ENCODE results near the gene TRPC4AP.
"Not testable (repeated sequence)": the region's sequence is repeated elsewhere in the genome, so short reads cannot be mapped to it uniquely, and the experiment has no call there.

The TRPC4AP gene

GRCh38 chr20:35106827-35107380 is 14.3 kb upstream of the TRPC4AP start:
- in situ Hi-C loops (cut with MboI; ENCODE audit: low pct_unique_long_range_greater_than_20kb, low sequenced_read_pairs): no loop called here
- DNase-seq: no peak

DNA sequence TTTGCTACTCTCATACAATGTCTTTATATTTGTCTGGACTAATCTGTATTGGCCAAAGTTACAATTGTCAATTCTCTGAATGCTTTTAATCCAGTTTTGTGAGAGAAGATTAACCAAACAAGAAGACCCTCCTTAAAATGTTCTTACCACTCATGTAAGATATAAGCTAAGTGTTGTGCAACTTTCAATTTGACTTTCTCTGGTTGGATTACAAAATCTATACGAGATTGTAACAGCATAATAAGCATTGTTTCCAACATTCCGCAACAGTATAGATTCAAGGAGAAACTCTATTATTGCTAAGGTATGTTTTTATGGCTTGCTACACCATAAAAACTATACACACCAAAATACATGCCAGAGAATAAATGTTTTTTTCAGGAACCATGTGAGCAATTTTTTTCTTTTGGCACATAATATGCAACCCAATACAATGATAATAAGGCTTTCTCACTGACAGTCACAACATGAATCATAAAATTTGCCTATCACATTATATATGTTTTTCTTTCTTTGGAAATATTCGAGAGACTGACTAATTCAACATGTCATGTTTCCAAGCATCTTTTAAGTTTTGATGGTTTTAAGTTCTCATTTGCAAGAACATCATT is 12.2 kb upstream of the TRPC4AP start:
- in situ Hi-C loops (cut with MboI; ENCODE audit: low pct_unique_long_range_greater_than_20kb, low sequenced_read_pairs): no loop called here
- DNase-seq: no peak

GRCh38 chr20:35101620-35102019 is 9.0 kb upstream of the TRPC4AP start:
- in situ Hi-C loops (cut with MboI; ENCODE audit: low pct_unique_long_range_greater_than_20kb, low sequenced_read_pairs): no loop called here
- no peak for DNase-seq

GRCh38 chr20:35093267-35093884 is 769 bp upstream of the TRPC4AP start:
- in situ Hi-C loops (cut with MboI; ENCODE audit: low pct_unique_long_range_greater_than_20kb, low sequenced_read_pairs): no loop called here

DNA sequence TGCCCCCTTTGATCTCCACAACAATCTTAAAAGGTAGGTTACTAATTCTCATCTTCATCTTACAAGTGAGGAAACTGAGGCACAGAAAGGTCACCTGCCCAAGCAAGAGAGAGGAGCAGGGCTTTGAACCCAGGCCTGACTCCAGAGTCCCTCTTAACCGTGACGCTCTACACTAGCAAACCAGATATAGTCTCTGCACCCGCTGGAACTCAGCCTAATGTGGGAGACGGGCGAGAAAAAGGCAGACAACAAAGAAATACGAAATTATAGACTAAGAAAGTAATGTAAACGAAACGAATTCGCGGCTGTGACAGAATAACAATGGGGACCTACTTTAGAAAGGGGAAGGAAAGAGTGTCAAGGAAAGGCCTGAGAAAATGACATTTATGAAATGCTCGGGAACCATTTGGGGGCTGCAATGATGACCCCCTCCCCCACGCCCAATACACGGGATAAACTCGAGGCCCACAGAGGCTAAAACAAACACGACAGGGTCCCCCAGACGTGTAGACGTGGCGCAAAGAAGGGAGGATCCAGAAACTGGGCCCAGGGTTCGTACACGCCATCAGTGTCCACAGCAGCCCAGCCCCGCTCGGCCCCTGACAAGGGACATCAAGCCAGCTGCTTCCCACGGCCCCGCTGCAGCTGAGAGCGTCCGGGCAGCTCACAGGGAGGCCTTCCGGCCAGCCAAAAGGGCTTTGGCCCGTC is 637 bp downstream of the TRPC4AP start:
- DNase-seq: peak; percentile 47
- in situ Hi-C loops (cut with MboI; ENCODE audit: low pct_unique_long_range_greater_than_20kb, low sequenced_read_pairs): no loop called here

More at GRCh38 chr20:35093267-35093884, 769 bp upstream of the TRPC4AP start:
- DNase-seq: peak; percentile 12

DNA sequence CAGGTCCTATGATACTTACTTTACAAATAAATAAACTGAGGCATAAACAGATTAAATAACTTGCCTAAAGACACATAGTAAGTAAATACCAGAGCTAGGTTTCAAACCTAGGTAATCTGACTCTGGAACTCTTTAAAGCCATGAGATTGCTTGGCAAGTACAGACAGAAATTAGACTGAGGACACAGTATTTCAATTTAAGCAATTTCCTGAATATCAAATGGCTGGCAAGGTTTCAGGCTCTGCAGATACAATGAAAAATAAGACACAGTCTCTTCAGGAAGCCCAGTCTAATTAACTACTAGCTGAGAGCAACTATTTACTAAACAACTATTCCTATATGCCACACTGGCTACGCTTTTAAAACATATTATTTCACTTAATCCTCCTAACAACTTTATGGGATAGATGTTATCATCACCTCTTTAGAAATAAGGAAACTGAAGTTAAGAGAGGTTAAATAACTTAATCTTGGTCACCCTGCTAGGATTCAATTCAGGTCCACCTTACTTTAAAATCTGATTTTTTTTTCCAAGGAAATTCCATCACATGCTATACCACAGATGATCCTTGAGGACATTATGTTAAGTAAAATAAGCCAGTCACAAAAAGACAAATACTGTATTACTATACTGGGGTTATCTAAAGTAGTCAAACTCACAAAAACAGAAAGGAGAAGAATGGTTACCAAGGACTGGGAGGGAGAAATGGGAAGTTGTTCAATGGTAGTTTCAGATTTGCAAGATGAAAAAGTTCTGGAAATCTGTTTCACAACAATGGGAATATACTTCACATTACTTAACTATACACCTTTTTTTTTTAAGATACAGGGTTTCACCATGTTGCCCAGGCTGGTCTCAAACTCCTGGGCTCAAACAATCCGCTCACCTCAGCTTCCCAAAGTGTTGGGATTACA is 4.1 kb downstream of the TRPC4AP start:
- in situ Hi-C loops (cut with MboI; ENCODE audit: low pct_unique_long_range_greater_than_20kb, low sequenced_read_pairs): no loop called here
- no peak for DNase-seq

GRCh38 chr20:35087791-35088190 is 4.8 kb downstream of the TRPC4AP start:
- DNase-seq: no peak
- in situ Hi-C loops (cut with MboI; ENCODE audit: low pct_unique_long_range_greater_than_20kb, low sequenced_read_pairs): no loop called here

DNA sequence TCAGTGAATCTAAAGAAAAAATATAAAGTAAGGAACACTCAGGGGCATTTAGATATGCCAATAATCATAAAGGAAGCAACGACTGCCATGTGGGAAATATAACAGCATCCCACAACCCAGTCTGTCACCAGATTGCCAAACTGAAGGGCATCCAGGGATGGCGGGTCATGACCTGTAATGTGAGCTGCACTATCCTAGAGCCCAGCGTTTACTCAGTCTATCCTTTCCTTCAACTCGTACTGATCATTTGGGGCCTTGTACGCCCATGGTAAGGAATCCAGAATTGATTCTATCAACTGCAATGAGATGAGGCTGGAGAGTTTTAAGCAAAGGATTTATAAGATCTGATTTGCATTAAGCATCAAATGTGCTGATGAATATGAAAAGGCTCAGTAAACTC is 5.3 kb downstream of the TRPC4AP start:
- no peak for DNase-seq
- in situ Hi-C loops (cut with MboI; ENCODE audit: low pct_unique_long_range_greater_than_20kb, low sequenced_read_pairs): no loop called here

GRCh38 chr20:35085477-35086225 is 7.0 kb downstream of the TRPC4AP start:
- in situ Hi-C loops (cut with MboI; ENCODE audit: low pct_unique_long_range_greater_than_20kb, low sequenced_read_pairs): no loop called here
- peak; percentile 20 for DNase-seq

GRCh38 chr20:35084998-35085397 is 7.6 kb downstream of the TRPC4AP start:
- DNase-seq: no peak
- in situ Hi-C loops (cut with MboI; ENCODE audit: low pct_unique_long_range_greater_than_20kb, low sequenced_read_pairs): no loop called here

DNA sequence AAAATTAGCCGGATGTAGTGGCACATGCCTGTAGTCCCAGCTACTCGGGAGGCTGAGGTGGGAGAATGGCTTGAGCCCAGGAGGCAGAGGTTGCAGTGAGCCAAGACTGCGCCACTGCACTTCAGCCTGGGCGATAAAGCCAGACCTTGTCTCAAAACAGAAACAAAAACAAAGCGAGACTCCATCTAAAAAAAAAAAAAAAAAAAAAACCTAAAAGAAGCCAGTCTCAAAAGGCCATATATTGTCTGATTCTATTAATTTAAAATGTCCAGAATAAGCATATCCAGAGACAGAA is 12.3 kb downstream of the TRPC4AP start:
- DNase-seq; in situ Hi-C loops (cut with MboI; ENCODE audit: low pct_unique_long_range_greater_than_20kb, low sequenced_read_pairs): not testable (repeated sequence)

GRCh38 chr20:35079472-35080347 is 12.9 kb downstream of the TRPC4AP start:
- in situ Hi-C loops (cut with MboI; ENCODE audit: low pct_unique_long_range_greater_than_20kb, low sequenced_read_pairs): no loop called here
- DNase-seq: no peak

GRCh38 chr20:35077872-35078271 is 14.7 kb downstream of the TRPC4AP start:
- in situ Hi-C loops (cut with MboI; ENCODE audit: low pct_unique_long_range_greater_than_20kb, low sequenced_read_pairs): no loop called here
- DNase-seq: no peak

GRCh38 chr20:35077341-35077740 is 15.3 kb downstream of the TRPC4AP start:
- DNase-seq: no peak
- in situ Hi-C loops (cut with MboI; ENCODE audit: low pct_unique_long_range_greater_than_20kb, low sequenced_read_pairs): no loop called here

DNA sequence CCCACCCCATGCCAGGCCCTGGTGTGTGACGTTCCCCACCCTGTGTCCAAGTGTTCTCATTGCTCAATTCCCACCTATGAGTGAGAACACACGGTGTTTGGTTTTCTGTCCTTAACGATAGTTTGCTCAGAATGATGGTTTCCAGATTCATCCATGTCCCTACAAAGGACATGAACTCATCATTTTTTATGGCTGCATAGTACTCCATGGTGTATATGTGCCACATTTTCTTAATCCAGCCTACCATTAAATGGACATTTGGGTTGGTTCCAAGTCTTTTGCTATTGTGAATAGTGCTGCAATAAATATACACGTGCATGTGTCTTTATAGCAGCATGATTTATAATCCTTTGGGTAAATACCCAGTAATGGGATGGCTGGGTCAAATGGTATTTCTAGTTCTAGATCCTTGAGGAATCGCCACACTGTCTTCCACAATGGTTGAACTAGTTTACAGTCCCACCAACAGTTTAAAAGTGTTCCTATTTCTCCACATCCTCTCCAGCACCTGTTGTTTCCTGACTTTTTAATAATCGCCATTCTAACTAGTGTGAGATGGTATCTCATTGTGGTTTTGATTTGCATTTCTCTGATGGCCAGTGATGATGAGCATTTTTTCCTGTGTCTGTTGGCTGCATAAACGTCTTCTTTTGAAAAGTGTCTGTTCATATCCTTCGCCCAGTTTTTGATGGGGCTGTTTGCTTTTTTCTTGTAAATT is 21.0 kb downstream of the TRPC4AP start:
- in situ Hi-C loops (cut with MboI; ENCODE audit: low pct_unique_long_range_greater_than_20kb, low sequenced_read_pairs); DNase-seq: not testable (repeated sequence)

- no peak for DNase-seq
- in situ Hi-C loops (cut with MboI; ENCODE audit: low pct_unique_long_range_greater_than_20kb, low sequenced_read_pairs): no loop called here
Measured at GRCh38 chr20:35066194-35066593, 26.4 kb downstream of the TRPC4AP start.

- DNase-seq: no peak
- in situ Hi-C loops (cut with MboI; ENCODE audit: low pct_unique_long_range_greater_than_20kb, low sequenced_read_pairs): no loop called here
Measured at GRCh38 chr20:35065181-35065580, 27.4 kb downstream of the TRPC4AP start.

Measured in KBM-7 (cell line).